ENCODE measurements around the gene GYS1.

The GYS1 gene

GRCh38 chr19:48988286-48988685, 4.8 kb downstream of the GYS1 start:
- ATAC-seq: no peak
- TF ChIP-seq ZNF8 (CRISPR knock-in tag; IDR thresholded peaks at IDR 0.05) (no peak), POU6F1 (CRISPR knock-in tag; IDR thresholded peaks at IDR 0.05; ENCODE audit: borderline replicate concordance, low read depth) (no peak), PPARA (CRISPR knock-in tag; IDR thresholded peaks at IDR 0.05; ENCODE audit: borderline replicate concordance) (no peak), ZNF70 (CRISPR knock-in tag; IDR thresholded peaks at IDR 0.05) (no peak), TCF4 (CRISPR knock-in tag; IDR thresholded peaks at IDR 0.05; ENCODE audit: borderline replicate concordance) (no peak), TSHZ2 (CRISPR knock-in tag; IDR thresholded peaks at IDR 0.05) (no peak), GLIS3 (CRISPR knock-in tag; IDR thresholded peaks at IDR 0.05) (no peak), ZFP3 (CRISPR knock-in tag; IDR thresholded peaks at IDR 0.05) (no peak)

GRCh38 chr19:48987323-48987722, 5.8 kb downstream of the GYS1 start:
- TF ChIP-seq ZFP3 (CRISPR knock-in tag; IDR thresholded peaks at IDR 0.05) (no peak), GLIS3 (CRISPR knock-in tag; IDR thresholded peaks at IDR 0.05) (no peak), PATZ1 (CRISPR knock-in tag; IDR thresholded peaks at IDR 0.05; ENCODE audit: borderline replicate concordance) (no peak), CSRNP3 (CRISPR knock-in tag; IDR thresholded peaks at IDR 0.05) (no peak), ISL1 (CRISPR knock-in tag; IDR thresholded peaks at IDR 0.05) (no peak), ZNF565 (CRISPR knock-in tag; conservative IDR thresholded peaks at IDR 0.05; ENCODE audit: low read depth) (no peak), TSHZ2 (CRISPR knock-in tag; IDR thresholded peaks at IDR 0.05) (no peak), ZNF70 (CRISPR knock-in tag; IDR thresholded peaks at IDR 0.05) (no peak), ZFP30 (CRISPR knock-in tag; IDR thresholded peaks at IDR 0.05) (no peak), ZNF8 (CRISPR knock-in tag; IDR thresholded peaks at IDR 0.05) (no peak), ARNTL (CRISPR knock-in tag; IDR thresholded peaks at IDR 0.05; ENCODE audit: borderline replicate concordance, low read depth) (no peak), POU6F1 (CRISPR knock-in tag; IDR thresholded peaks at IDR 0.05; ENCODE audit: borderline replicate concordance, low read depth) (no peak), PPARA (CRISPR knock-in tag; IDR thresholded peaks at IDR 0.05; ENCODE audit: borderline replicate concordance) (no peak), TCF4 (CRISPR knock-in tag; IDR thresholded peaks at IDR 0.05; ENCODE audit: borderline replicate concordance) (no peak), CSDC2 (CRISPR knock-in tag; IDR thresholded peaks at IDR 0.05) (no peak), ESRRG (CRISPR knock-in tag; IDR thresholded peaks at IDR 0.05) (no peak)
- ATAC-seq: no peak

GRCh38 chr19:48986211-48986610, 6.9 kb downstream of the GYS1 start:
- no peak for ATAC-seq
- TF ChIP-seq ARNTL (CRISPR knock-in tag; IDR thresholded peaks at IDR 0.05; ENCODE audit: borderline replicate concordance, low read depth) (no peak), TCF4 (CRISPR knock-in tag; IDR thresholded peaks at IDR 0.05; ENCODE audit: borderline replicate concordance) (no peak), POU6F1 (CRISPR knock-in tag; IDR thresholded peaks at IDR 0.05; ENCODE audit: borderline replicate concordance, low read depth) (no peak), OSR1 (CRISPR knock-in tag; IDR thresholded peaks at IDR 0.05) (no peak), ZFP30 (CRISPR knock-in tag; IDR thresholded peaks at IDR 0.05) (no peak), ZNF565 (CRISPR knock-in tag; conservative IDR thresholded peaks at IDR 0.05; ENCODE audit: low read depth) (no peak), ZC3H10 (CRISPR knock-in tag; IDR thresholded peaks at IDR 0.05) (no peak), PPARA (CRISPR knock-in tag; IDR thresholded peaks at IDR 0.05; ENCODE audit: borderline replicate concordance) (no peak), SNAI2 (CRISPR knock-in tag; IDR thresholded peaks at IDR 0.05) (no peak)
